ENCODE measurements around the gene DOK5. TPM values are rescaled to one million over a fixed set of nuclear protein-coding genes. Genes with fewer than 3 reads are reported as not detected.

DOK5 gene
- total RNA-seq, 1 donor from 2014 or later: 26.3 TPM

GRCh38 chr20:54661265-54661664 lies 185.9 kb downstream of the DOK5 start:
- intact Hi-C loops (cut with DNase I): no loop called here
- no peak for DNase-seq (ENCODE audit: low spot score)

- intact Hi-C loops (cut with DNase I): no loop called here
- DNase-seq (ENCODE audit: low spot score): no peak
Measured at GRCh38 chr20:54661880-54662465, 186.6 kb downstream of the DOK5 start.

- intact Hi-C loops (cut with DNase I): no loop called here
- no peak for DNase-seq (ENCODE audit: low spot score)
Measured at GRCh38 chr20:54665812-54666211, 190.4 kb downstream of the DOK5 start.

GRCh38 chr20:54668271-54669039 lies 193.1 kb downstream of the DOK5 start:
- DNase-seq (ENCODE audit: low spot score): no peak
- intact Hi-C loops (cut with DNase I): no loop called here

- intact Hi-C loops (cut with DNase I): no loop called here
- no peak for DNase-seq (ENCODE audit: low spot score)
Measured at GRCh38 chr20:54669040-54669363, 193.6 kb downstream of the DOK5 start.

GRCh38 chr20:54678253-54678652 lies 202.9 kb downstream of the DOK5 start:
- no peak for DNase-seq (ENCODE audit: low spot score)
- intact Hi-C loops (cut with DNase I): no loop called here

GRCh38 chr20:54680439-54680838 lies 205.0 kb downstream of the DOK5 start:
- DNase-seq (ENCODE audit: low spot score): no peak
- intact Hi-C loops (cut with DNase I): no loop called here

- no peak for DNase-seq (ENCODE audit: low spot score)
- intact Hi-C loops (cut with DNase I): no loop called here
Measured at GRCh38 chr20:54680872-54681619, 205.7 kb downstream of the DOK5 start.

GRCh38 chr20:54681869-54682268 lies 206.5 kb downstream of the DOK5 start:
- intact Hi-C loops (cut with DNase I): no loop called here
- DNase-seq (ENCODE audit: low spot score): no peak

GRCh38 chr20:54688476-54688875 lies 213.1 kb downstream of the DOK5 start:
- no peak for DNase-seq (ENCODE audit: low spot score)
- intact Hi-C loops (cut with DNase I): no loop called here

- DNase-seq (ENCODE audit: low spot score): no peak
- intact Hi-C loops (cut with DNase I): no loop called here
Measured at GRCh38 chr20:54690323-54690722, 214.9 kb downstream of the DOK5 start.

- no peak for DNase-seq (ENCODE audit: low spot score)
- intact Hi-C loops (cut with DNase I): no loop called here
Measured at GRCh38 chr20:54691327-54691726, 215.9 kb downstream of the DOK5 start.

GRCh38 chr20:54692168-54692887 lies 216.9 kb downstream of the DOK5 start:
- DNase-seq (ENCODE audit: low spot score): no peak
- intact Hi-C loops (cut with DNase I): no loop called here

- intact Hi-C loops (cut with DNase I): no loop called here
Measured at GRCh38 chr20:54694516-54694915, 219.1 kb downstream of the DOK5 start.

GRCh38 chr20:54698373-54698772 lies 223.0 kb downstream of the DOK5 start:
- intact Hi-C loops (cut with DNase I): no loop called here
- DNase-seq (ENCODE audit: low spot score): no peak

More at GRCh38 chr20:54694516-54694915, 219.1 kb downstream of the DOK5 start:
- no peak for DNase-seq (ENCODE audit: low spot score)
